GM21367 (cell line): ENCODE results near the gene TBCD.

Experiments
- ATAC-seq: cut with Tn5 transposase; IDR thresholded peaks from one replicate; pipeline ENCODE4 v1.9.1; 2021; ENCODE audit not compliant: unreplicated experiment

TBCD gene

DNA sequence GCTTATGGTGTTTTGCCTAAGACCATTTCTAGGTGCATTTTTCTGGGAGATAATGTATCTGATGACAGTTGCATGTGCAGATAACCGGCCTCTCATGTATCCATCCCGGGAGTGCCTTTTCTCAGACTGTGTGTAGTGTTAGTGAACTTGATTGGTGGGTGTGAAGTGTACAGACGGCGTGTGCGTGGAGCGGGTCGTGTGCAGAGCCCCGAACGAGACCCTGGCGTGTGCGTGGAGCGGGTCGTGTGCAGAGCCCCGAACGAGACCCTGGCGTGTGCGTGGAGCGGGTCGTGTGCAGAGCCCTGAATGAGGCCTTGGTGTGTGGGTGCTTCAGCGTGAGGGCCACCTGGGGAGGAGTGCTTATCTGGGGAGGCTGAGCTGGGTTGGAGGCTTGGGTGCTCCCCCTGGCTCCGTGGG, 116.9 kb downstream of the TBCD start:
- no peak for ATAC-seq

- no peak for ATAC-seq
Measured at GRCh38 chr17:82869536-82869935, 117.7 kb downstream of the TBCD start.

GRCh38 chr17:82870091-82870491, 118.2 kb downstream of the TBCD start:
- no peak for ATAC-seq

- no peak for ATAC-seq
Measured at GRCh38 chr17:82870541-82870940, 118.7 kb downstream of the TBCD start.

- ATAC-seq, result peak; percentile 50
Measured at GRCh38 chr17:82871056-82871775, 119.4 kb downstream of the TBCD start.

DNA sequence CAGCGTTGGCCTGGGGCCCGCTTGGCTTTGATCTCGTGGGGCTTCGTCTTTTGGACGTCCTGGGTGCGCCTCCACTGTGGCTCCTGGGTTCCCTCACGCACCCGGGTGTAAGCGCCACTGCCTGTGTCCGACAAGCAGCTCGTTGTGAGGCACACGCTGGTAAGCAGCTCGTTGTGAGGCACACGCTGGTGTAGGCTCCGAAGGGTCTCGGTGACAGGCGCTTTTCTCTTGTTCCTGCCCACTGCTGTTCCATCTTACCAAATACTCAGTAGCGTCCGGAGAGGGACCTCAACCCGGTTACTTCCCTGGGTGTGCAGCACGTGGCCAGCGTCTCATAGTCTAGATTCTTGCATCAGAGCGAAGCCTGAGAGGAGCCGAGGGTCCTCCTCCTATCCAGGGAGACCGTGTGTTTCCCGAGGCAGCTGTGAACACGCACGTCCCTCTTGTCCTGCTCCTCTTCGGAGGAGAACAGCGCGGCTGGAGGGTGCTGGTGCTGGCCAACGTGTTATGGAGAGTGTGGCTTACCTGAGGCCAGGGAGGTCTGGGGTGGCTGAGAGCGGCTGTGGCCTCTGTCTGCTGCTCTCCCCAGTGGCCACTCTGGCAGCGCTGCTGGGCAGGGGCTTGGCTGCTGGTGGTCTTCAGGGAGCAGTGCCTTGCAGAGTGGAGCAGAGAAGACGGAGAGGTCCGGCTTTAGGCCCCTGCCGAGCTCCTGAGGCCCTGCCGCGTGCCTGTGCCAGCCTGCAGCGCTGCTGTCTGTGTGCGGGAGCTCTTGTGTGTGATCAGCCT, 120.1 kb downstream of the TBCD start:
- no peak for ATAC-seq

- ATAC-seq, result no peak
Measured at GRCh38 chr17:82872591-82873520, 121.0 kb downstream of the TBCD start.

DNA sequence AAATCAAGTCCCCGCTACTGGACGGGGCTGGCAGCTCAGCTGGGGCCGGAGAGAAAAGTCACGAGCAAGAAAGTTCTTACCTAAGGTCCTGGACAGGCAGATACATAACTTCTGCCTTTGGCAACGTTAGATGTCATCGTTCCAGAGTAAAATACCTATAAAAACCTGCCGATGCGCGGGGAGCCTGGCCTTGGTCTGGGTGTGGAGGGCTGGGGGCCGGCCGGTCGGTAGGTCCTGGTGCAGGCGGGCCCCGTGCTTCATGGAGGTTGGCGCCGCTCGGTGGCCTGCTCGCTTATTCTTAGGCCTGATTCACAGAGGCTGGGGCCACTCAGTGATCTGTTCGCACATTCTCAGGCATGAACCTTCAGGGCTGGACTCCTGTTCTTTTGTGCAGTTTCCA, 121.7 kb downstream of the TBCD start:
- no peak for ATAC-seq

GRCh38 chr17:82874011-82874835, 122.4 kb downstream of the TBCD start:
- no peak for ATAC-seq

- ATAC-seq, result no peak
Measured at GRCh38 chr17:82875407-82875856, 123.6 kb downstream of the TBCD start.

DNA sequence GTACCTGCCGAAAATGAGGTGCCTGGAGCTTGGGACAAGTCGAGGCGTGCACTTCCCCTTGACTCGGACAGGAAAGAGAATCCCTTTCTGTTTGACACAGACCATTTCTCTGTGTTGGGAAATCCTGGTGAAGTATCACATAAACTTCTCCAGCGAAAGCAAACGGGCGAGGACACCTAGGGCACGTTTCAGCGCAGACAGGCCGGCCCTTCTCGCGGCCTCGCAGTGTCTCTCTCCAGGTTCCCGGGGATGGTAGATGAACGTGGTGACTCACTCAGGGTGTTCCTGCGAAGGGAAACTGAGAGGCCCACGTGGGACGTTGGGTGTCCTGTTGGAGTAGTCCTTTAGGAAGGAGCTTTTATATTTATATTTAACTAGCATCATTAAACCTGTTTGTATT, 124.3 kb downstream of the TBCD start:
- no peak for ATAC-seq

GRCh38 chr17:82876602-82877379, 124.9 kb downstream of the TBCD start:
- no peak for ATAC-seq

DNA sequence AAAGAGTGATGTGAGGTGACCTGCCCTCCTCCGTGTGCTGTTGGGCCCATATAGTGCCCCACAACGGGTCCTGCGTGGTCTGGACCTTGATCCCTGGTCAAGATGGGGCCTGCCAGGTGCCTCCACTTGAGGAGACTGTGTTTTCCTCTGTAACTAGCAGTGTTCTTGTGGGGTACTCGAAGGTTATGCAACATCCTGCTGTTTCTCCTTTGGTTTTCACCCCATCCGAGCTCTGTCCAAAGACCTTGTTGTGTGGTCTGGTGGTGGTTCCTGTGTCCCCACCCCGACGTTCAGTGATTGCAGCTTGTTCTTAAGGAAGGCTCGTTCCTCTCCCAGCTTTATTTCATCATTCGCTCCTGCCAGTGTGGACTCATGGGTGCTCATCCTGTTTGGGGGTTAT, 126.7 kb downstream of the TBCD start:
- ATAC-seq, result no peak

GRCh38 chr17:82879241-82879640, 127.4 kb downstream of the TBCD start:
- ATAC-seq, result no peak

GRCh38 chr17:82880620-82881323, 128.9 kb downstream of the TBCD start:
- ATAC-seq, result no peak

DNA sequence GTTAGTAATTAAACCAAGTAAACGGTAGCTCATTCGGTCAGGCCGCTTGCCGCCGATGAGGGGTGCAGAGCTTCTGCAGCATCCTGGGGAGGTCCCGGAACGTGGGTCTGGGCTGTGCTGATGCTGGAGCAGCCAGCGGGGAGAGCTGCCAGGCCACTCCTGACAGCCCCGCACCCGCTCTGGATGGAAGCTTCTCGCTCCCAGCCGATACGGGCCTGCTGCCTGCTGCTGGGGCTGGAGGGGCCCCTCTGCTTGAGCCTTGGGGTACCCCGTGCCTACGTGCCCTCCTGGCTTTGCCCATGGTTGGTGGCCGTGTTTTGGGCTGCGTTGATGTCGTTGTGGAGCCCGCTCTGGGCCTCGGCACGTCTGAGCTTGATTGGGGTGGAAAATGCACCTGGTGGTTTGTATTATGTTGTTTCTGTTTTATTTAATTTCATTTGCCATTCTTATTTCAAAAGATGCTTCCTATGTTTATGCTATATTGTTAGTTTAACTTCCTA, 129.5 kb downstream of the TBCD start:
- no peak for ATAC-seq

DNA sequence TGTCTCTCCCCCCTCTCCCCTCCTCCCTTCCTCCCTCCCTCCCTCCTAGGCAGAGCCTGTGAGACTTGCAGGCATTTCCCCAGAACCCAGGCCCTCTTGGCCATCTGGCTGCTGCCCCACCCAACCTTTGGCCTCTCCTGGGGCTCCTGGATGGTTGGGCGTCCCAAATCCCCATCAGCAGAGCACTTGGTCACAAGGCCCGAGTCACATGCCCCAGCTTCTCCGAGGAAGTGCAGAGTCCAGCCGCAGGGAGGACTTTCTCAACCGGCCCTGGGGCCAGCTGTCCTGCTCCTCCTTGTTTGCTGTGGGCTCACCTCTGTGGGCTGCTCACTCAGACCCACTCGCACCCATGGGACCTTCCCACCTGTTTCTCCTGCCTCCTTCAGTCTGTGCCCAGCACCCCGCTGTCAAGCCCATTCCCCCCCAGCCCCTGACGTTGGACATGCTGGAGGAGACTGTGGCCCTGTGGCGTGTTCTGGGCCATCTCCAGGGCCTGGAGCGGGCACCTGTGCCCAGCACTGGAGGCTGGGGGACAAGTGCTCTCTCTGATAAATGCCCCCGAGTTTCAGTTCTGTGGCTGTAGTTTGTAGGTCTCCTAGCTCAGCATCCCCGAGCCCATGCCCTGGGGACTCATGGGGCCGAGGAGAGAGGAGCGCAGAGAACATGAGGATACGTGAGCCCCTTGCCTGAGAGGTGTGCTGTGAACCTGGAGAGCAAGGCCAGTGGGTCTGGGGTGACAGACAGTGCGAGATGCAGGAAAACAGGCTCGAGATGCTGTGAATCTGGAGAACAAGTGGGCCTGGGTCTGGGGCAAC, 130.2 kb downstream of the TBCD start:
- no peak for ATAC-seq
